ENCODE results near the gene ZNF677. TPM values are rescaled to one million over a fixed set of nuclear protein-coding genes. Genes with fewer than 3 reads are reported as not detected.
"Not testable (repeated sequence)": the region's sequence is repeated elsewhere in the genome, so short reads cannot be mapped to it uniquely, and the experiment has no call there.

The ZNF677 gene
- total and polyA plus RNA-seq, 11 donors, result 10.3 to 27.8 (median 16.2) TPM

DNA sequence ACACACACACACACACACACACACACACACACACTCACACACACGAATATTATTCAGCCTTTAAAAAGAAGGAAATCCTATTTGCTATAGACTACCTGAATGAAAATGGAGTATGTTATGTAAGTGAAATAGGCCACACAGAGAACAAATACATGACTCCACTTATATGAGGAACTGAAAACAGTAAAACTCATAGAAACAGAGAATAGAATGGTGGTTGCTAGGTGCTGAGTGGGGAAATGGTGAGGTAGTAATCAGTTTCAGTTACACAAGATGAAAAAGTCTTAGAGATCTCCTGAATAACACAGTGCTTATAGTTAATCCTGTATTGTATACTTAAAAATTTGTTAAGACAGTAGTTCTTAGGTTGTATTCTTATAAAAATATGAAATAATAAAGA lies 8.2 kb downstream of the ZNF677 start:
- peaks cover 4 to 96% (median 77%) of the 10 kb centered on the region in 12 donors for H3K9me3 ChIP-seq
- TF ChIP-seq, protein P1, sequence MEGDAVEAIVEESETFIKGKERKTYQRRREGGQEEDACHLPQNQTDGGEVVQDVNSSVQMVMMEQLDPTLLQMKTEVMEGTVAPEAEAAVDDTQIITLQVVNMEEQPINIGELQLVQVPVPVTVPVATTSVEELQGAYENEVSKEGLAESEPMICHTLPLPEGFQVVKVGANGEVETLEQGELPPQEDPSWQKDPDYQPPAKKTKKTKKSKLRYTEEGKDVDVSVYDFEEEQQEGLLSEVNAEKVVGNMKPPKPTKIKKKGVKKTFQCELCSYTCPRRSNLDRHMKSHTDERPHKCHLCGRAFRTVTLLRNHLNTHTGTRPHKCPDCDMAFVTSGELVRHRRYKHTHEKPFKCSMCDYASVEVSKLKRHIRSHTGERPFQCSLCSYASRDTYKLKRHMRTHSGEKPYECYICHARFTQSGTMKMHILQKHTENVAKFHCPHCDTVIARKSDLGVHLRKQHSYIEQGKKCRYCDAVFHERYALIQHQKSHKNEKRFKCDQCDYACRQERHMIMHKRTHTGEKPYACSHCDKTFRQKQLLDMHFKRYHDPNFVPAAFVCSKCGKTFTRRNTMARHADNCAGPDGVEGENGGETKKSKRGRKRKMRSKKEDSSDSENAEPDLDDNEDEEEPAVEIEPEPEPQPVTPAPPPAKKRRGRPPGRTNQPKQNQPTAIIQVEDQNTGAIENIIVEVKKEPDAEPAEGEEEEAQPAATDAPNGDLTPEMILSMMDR (IDR thresholded peaks at IDR 0.05), result no peak
- TF ChIP-seq POLR2A (IDR thresholded peaks at IDR 0.05), result no peak
- ATAC-seq, result no peak
- H3K4me1 ChIP-seq, result no peaks in the 10 kb centered on the region
- no peaks in the 10 kb centered on the region for H3K27me3 ChIP-seq
- intact Hi-C loops (cut with DNase I), result no loop called here
- 84 to 93% (median 90%) methylated on average over 1 of the region's 1 CpG for WGBS, 4 donors
- no peak overlapping the region for H3K4me3 ChIP-seq
- DNase-seq, result no peak
- no peak overlapping the region for H3K27ac ChIP-seq
- peaks cover 19 to 93% (median 68%) of the 10 kb centered on the region in 9 donors for H3K36me3 ChIP-seq

DNA sequence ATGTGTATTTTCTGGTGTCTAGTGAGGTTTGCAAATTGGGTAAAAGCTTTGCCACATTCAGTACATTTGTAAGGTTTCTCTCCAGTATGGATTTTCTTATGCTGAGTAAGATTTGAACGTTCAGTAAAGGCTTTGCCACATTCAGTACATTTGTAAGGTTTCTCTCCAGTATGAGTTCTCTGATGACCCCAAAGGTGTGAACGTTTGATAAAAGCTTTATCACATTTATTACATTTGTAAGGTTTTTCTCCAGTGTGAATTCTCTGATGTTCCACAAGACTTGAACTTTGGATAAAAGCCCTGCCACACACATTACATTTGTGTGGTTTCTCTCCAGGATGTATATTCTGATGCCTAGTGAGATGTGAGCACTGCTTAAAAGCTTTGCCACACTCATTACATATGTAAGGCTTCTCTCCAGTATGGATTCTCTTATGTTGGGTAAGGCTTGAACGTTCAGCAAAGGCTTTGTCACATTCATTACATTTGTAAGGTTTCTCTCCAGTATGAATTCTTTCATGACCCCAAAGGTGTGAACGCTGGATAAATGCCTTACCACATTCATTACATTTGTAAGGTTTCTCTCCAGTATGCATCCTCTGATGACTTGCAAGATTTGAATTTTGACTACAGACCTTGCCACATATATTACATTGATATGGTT lies 17.4 kb downstream of the ZNF677 start:
- TF ChIP-seq, protein P1 (IDR thresholded peaks at IDR 0.05), result no peak
- no peak for TF ChIP-seq POLR2A (IDR thresholded peaks at IDR 0.05)
- Histone ChIP-seq H3K27me3 (no peaks in the 10 kb centered on the region), H3K36me3 (peaks cover 24 to 59% (median 51%) of the 10 kb centered on the region in 9 donors), H3K9me3 (peaks cover 3 to 100% (median 100%) of the 10 kb centered on the region in 12 donors), H3K4me3 (no peak overlapping the region), H3K27ac (no peak overlapping the region), H3K4me1 (no peaks in the 10 kb centered on the region)
- intact Hi-C loops (cut with DNase I), result no loop called here
- ATAC-seq, result no peak
- DNase-seq, result no peak
- 96% methylated on average over 4 of the region's 4 CpGs for WGBS, 4 donors

DNA sequence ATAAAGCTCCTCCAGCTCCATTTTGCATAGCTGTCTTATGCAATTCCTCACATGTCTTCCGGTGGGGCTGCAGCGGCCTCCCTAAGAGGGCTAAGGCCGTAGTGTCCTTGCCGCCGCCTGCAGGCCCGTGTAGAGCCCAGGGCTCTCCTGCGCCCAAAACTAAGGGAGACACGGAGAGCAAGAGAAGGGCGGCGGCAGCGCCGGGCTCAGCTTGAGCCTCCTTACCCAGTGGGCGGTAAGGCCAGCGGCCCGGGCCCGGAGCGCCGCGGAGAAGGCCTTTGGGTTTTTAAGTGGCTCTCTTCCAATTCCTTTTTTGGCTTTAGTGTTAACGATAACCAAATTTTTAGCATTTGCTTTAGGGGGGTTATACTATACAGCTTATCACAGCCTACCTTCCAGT lies 30.1 kb downstream of the ZNF677 start:
- intact Hi-C loops (cut with DNase I), result no loop called here
- ATAC-seq, result no peak
- Histone ChIP-seq H3K4me1 (no peaks in the 10 kb centered on the region), H3K36me3 (peaks cover 0 to 4% (median 0%) of the 10 kb centered on the region in 9 donors), H3K27me3 (no peaks in the 10 kb centered on the region), H3K27ac (no peak overlapping the region), H3K4me3 (no peak overlapping the region), H3K9me3 (peaks cover 0 to 86% (median 71%) of the 10 kb centered on the region in 12 donors)
- TF ChIP-seq POLR2A (IDR thresholded peaks at IDR 0.05), result no peak
- TF ChIP-seq, protein P1 (IDR thresholded peaks at IDR 0.05), result no peak
- WGBS, 4 donors, result 89 to 92% (median 92%) methylated on average over 14 to 20 of the region's 20 CpGs
- no peak for DNase-seq

DNA sequence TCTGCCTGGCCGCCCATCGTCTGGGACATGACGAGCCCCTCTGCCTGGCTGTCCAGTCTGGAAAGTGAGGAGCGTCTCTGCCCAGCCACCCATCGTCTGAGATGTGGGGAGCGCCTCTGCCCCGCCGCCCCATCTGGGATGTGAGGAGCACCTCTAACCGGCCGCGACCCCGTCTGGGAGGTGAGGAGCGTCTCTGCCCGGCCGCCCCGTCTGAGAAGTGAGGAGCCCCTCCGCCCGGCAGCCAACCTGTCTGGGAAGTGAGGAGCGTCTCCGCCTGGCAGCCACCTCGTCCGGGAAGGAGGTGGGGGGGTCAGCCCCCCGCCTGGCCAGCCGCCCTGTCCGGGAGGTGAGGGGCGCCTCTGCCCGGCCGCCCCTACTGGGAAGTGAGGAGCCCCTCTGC lies 32.0 kb downstream of the ZNF677 start:
- peaks cover 0 to 86% (median 70%) of the 10 kb centered on the region in 12 donors for H3K9me3 ChIP-seq
- H3K4me3 ChIP-seq; H3K36me3 ChIP-seq; H3K27ac ChIP-seq; intact Hi-C loops (cut with DNase I); ATAC-seq; DNase-seq; H3K4me1 ChIP-seq; H3K27me3 ChIP-seq: not testable (repeated sequence)
- 96 to 97% methylated on average over 27 to 28 of the region's 28 CpGs; no CpG with 5 or more reads in 2 of the 4 donors for WGBS, 4 donors
